IPS-NIHi7 (cell line): ENCODE results near the gene SNX15.
"Not testable (repeated sequence)": the region's sequence is repeated elsewhere in the genome, so short reads cannot be mapped to it uniquely, and the experiment has no call there.

Source experiments
- DNase-seq: peaks from one replicate; pipeline ENCODE4 v3.0.0; 2012; ENCODE audit warnings: mixed read lengths; ENCODE audit errors: extremely low spot score

The SNX15 gene, protein sequence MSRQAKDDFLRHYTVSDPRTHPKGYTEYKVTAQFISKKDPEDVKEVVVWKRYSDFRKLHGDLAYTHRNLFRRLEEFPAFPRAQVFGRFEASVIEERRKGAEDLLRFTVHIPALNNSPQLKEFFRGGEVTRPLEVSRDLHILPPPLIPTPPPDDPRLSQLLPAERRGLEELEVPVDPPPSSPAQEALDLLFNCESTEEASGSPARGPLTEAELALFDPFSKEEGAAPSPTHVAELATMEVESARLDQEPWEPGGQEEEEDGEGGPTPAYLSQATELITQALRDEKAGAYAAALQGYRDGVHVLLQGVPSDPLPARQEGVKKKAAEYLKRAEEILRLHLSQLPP

DNA sequence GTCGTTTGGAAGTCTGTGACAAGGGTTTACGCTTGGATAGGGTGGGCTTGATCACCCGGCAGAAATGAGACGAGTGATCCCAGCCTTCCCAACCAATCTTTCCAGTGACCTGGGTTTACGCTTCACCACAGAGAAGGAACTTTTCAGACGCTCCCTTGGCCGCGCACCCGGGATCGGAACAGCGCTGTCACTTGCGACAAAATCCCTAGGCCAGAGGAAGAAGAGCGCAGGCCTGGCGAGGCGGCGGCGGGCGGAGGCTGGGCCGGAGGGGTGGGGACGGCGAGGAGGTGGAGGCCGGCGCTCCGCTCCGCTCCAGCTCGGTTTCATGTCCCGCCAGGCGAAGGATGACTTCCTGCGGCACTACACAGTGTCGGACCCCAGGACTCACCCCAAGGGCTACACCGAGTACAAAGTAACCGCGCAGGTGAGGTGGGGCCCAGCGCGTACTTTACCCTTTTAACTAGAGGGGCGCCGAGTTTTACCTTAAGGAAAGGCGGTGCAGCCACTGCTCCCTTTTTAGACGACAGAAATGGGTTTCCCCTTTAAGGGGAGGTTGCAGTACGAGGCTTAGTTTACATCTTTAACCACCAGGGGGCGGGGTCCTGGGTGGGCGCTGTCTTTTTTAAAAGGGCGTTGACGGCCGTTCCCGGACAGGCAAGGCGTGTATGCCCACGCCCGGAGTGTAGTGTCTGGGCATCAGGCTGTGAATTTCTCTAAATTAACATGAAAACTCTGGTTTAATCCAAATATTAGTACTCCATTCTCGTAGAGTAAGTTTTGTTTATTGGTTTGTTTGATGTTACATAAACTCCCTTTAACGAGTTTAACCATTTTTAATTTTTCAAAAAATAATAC is at the start of gene SNX15:
TSS of gene SNX15 (plus strand) at position 227 of the 855 bp plus-strand sequence. CDS start at position 326, 99 bp downstream.
- peak; percentile 92 for DNase-seq

DNA sequence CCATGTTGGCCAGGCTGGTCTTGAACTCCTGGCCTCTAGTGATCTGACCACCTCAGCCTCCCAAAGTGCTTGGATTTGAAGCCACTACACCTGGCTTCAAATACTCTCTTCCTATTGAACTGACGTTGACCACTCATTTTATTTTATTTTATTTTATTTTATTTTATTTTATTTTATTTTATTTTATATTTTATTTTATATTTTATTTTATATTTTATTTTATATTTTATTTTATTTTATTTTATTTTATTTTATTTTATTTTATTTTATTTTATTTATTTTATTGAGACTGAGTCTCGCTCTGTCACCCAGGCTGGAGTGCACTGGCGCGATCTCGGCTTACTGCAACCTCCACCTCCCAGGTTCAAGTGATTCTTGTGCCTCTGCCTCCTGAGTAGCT is 43.9 kb upstream of the SNX15 start:
- DNase-seq, result not testable (repeated sequence)

DNA sequence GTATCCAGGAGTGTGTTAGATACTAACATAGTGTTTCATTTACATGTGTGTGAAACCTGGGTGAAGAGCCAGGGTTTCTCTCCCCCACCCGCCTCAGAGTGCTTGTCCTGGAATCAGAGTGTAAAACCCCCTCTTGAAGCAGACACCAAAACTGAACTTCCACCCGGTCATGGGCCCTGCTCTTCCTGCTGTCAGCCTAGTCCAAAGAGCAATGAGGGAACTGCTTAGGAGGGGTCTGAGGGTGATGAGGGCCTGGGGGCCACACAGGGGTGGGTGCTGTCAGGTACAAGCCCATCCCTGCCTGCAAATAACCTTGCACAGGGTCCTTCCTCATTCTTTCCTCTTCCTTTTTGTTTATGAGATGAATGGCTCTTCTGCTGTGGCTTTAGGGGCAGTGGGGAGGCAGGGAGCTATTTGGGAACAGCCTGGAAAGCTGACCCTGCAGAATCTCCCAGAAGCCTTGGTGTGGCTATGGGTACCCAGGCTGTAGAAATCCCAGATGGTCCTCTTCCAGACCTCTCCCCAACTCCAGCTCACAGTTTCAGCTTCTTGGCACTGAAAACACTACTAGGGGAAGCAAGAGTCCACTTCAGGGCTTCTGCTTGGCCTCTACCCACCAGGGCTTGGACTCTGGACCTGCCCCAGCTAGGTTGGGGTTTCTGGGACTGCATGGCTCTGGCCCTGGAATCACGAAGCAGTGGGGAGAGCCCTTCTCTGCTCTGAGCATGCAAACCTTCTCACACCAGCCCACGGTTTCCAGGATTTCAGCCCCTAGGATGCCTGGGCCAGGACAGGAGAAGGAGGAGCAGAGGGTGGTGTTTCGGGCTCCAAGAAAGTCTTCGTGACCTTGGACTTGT is 39.0 kb upstream of the SNX15 start:
- DNase-seq, result no peak

DNA sequence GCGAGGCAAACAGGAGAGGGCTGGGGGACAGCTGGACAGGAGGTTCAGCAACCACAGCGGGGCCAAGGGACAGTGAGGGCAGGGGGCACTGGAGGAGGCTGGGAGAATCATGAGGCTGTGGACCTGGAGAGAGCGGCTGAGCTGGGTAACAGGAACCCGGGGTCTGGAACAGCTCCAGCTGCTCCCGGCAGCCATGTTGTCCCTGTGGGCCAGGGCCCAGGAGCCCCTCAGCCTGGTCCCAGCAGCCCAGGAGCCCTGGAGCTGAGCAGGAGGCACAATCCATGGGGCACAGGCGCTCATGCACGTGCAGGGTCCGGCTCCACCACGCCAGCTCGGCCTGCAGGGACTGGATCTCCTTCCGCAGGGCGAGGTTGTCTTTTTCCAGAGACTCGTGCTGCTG is 37.8 kb upstream of the SNX15 start:
- no peak for DNase-seq

DNA sequence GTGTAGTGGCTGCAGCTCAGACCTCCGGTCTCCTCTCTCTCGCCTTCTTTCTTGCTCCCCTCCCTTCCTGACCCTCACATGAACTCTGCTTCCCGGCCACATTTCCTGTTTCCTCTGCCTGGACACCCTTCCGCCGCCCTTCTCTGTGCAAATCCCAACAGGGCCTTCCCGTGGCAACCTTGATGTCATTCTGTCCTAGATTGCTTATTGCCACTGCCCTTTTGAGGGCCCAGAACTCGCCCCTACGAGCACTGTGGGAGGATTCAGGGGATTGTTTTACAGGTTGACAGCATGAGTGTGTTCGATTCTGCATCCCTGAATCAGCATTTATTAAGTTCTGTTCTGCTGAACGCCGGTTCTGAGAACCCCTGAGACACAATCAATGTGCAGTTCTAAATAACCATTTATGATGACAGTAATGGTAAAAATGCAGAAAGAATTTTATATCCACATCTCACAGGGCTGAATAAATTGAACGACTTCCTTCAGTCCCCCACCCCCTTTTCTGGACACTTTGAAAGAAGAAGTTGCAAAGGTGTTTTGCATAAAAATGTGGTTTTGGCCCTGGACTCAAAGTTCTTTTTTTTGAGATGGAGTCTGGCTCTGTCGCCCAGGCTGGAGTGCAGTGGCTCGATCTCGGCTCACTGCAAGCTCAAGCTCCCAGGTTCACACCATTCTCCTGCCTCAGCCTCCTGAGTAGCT is 36.9 kb upstream of the SNX15 start:
- no peak for DNase-seq

DNA sequence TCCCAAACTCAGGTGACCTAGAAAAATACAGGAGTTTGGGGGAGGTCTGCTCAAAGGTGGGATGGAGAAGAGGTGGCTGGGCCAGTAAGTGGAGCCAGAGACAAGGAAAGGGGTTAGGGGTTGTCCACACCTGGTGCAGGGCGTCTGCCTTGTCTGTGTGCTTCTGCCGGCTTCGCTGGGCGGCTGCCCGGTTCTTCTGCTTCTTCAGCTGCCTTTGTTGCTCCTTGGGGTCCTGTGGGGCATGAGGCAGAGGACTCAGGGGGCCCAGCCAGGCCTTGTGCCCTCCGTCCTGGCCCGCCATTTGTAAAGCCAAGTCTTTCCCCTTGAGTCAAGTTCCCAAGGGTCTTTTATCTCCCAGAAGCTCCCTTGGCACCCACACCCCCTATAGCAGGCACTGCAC is 32.9 kb upstream of the SNX15 start:
- peak; percentile 5 for DNase-seq

DNA sequence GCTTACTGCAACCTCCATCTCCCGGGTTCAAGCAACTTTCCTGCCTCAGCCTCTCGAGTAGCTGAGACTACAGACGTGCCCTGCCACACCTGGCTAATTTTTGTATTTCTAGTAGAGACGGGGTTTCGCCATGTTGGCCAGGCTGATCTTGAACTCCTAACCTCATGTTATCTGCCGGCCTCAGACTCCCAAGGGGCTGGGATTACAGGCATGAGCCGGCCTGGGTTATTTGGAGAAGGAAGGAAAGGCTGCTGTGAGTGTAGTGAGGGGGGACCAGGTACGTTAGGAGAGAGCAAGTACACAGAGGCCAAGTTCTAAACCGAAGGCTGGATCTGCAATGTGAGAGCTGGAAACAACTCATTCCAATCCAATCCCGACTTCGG is 30.9 kb upstream of the SNX15 start:
- DNase-seq, result no peak

DNA sequence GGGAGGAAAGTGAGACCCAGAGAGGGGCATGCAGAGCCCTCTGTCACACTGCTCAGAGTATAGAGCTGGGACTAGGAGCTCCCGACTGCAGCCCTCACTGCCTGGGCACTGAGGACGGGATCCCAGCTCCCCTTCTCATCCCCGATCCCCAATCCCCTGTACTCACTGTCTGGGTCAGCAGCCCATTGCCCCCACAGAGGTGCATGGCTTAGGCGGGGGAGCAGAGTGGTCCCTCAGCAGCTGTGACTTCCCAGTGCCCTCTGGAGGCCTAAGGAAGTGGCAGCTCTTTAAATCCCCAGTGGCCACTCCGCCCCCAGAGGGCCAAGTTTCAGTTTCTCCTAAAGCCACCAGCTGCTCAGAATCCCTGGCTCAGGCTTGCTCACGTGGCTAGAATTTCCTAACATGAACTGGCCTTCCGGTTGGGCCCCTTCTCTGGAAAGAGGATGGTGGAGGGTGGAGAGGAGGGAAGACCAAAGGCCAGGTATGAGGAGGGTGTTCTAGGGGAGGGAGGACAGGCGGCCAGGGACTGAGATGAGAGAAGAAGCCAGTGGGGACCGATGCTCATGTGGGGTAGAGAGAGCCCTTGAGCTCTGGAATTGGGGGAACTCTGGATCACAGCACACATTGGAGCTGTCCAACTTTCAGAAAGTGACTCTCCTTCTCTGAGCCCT is 30.4 kb upstream of the SNX15 start, which contains the start of gene BATF2:
TSS of gene BATF2 (minus strand) at position 262 of the 671 bp plus-strand sequence. CDS start at position 205, 57 bp downstream.
- peak; percentile 97 for DNase-seq

DNA sequence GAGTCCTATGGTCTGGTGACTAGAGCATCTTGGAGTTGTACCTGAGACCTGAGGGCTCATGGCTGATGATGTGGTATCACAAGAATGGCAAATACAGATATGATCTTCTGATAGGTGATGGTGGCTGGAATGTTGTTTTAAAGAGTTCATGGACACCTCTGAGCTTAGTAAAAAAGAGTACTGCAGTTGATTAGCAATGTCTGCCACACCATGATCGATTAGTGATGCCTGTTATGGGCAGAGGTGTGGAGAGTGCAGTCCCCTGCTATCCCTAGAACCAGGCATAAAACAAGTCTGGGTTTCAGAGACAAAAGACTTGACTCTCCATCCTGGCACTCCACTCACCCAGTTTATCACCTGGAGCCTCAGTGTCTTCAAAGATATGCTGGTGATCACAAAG is 29.1 kb upstream of the SNX15 start:
- no peak for DNase-seq

DNA sequence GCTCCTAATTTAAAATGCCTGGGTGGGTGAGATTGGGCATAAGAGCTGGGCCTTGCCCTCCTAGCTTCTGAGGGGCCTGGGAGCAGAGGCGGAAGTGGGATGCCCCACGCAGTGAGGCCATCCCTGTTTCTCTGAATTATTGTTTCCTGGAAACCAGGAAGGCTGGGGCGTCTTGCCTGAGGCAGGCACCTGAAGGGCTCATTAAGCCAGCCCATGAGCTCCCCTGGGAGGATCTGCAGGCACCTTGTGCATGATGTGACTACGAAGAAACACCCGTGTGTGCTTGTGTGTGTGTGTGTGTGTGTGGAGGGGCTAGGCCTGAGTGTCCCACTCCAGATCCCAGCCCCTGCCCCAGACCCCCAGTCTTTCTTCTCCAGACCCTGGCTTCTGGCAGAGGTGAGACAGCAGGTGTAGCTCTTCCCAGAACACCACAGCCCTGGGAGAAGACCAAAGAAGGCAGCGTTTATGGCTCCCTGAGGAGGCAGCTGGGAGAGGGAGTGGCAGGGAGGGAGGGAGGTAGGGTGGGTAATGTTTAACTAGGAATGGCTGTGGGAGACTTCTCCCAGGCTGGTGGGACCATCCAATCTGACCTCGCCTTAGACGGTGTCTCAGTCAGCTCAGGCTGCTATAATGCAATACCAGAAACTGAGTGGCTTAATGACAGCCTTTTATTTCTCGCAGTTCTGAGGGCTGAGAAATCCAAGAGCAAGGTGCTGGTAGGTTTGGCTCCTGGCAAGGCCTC is 28.4 kb upstream of the SNX15 start:
- DNase-seq, result no peak

DNA sequence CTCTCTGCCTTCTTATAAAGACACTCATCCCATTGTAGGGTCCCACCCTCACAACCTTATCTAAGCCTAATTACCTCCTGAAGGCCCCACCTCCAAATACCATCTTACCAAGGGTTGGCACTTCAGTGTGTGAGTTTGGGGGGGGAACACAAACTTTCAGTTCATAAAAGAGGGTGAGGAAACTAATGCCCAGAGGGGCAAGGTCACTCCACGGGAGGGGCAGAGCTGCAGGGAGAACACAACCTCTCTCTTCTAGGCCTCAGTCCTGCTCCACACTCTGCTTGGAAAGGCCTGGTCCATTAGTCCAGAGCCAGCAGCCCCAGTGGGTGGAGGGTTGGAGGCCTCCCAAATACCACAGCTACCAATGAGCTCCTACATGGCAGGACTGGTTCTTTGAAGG is 27.8 kb upstream of the SNX15 start:
- no peak for DNase-seq

DNA sequence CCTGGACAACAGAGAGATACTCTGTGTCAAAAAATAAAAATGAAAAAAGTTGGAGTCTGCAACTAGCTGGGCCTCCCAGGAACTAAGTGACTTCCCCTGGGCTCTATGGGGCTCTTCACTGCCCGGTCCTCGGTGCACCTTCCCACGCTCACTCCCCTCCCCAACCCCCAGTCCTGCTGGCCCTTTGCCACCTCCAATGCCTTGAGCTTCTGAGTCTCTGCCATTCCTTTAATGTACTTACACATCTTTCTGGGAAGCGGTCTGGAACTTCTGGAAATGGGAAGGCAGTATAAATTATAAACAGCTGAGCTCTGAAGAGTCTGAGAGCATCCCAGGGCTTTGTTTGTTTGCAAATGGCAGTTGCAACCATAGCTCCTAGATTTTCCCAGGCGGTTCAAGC is 24.5 kb upstream of the SNX15 start:
- DNase-seq, result no peak

DNA sequence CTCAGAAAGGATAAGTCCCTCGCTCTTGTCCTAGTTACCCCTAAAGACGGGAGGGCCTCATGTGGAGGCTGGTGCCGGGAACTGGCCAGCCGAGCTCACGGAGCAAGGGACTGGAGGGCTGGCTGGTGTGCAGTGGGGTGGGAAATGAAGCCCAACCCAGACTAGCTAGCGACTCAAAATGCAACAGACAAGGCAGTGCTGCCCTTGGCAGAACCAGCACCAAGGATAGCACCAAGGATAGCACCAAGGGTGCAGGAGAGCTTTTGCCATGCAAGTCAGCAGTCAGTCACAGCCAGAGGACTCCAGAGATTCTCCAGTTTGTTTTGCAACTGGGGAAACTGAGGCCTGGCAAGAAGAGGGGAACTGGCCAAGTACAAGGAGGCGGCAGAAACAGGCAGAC is 24.0 kb upstream of the SNX15 start:
- peak; percentile 68 for DNase-seq

DNA sequence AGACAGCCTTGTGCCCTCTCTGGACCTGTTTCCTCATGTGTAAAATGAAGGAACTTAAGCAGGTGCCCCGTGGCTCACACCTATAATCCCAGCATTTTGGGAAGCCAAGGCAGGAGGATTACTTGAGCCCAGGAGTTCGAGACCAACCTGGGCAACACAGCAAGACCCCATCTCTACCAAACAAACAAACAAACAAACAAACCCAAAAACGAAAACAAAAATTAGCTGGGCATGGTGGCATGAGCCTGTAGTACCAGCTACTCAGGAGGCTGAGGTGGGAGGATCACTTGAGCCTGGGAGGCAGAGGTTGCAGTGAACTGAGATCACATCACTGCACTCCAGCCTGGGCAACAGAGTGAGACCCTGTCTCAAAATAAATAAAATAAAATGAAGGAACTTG is 23.3 kb upstream of the SNX15 start:
- not testable (repeated sequence) for DNase-seq

DNA sequence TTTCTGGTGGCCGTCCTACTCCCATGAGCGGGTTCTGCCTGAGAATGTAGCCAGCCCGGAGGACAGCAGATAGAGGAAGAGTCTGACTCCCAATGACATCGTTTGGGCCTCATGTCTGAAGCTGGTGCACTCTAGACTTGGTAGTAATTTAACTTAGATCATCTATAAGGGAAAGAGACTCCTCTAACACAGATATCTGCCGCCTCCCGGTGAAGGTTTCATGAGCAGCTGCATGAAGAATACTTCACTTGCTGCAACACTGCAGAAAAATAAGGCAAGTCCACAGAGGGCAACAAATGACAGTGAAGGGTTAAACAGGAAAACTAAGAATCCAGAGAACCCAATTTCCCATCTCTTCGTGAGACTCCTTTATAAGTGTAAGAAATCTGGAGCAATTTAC is 19.2 kb upstream of the SNX15 start:
- DNase-seq, result no peak

DNA sequence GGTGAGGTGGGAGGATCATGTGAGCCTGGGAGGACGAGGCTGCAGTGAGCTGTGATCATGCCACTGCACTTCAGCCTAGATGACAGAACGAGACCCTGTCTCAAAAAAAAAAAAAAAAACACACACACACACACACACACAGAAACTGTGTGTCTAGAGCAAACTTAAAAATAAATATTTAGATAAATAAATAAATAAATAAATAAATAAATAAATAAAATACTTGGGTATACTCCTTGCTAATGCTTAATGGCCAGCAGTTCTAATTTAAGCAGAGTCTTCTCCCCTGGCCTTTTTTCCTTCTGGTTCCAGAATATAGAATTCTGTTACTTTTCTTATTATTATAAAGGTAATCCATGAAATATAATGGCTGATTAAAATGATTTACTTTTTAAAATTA is 18.4 kb upstream of the SNX15 start:
- no peak for DNase-seq

DNA sequence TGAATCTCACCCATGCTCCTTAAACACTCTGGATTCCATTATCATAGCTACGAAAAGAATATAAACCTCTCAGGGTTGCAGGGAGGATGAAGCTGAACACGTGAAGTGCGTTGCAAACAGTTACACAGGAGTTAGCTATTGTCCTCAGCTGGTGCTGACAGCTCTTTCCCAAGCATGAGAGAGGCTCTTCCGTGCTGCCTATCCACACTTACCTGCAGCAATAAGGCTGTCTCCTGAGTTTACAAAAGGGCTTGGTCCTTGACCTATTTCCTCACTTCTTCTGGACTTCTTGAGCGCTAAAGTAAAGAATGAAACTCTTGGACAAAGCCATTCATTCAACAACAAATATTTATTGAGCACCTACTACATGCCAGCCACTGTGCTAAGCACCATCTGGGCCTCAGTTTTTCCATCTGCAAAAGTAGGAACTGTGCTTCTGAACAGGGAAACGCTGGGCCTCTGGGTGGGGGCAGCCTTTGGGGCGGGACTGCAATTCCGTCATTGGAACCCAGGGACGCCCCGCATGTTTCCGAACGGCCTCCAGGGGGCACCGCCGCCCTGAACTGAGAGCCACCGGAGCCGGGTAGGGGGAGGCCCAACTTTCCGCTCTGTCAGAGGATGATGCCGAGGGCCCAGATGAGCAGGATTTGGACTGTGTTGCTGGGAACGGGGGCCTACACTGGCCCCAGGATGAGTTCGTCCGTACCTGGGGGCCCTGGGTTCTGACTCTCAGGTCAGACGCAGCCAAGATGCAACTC is 13.9 kb upstream of the SNX15 start:
- DNase-seq, result peak; percentile 96

DNA sequence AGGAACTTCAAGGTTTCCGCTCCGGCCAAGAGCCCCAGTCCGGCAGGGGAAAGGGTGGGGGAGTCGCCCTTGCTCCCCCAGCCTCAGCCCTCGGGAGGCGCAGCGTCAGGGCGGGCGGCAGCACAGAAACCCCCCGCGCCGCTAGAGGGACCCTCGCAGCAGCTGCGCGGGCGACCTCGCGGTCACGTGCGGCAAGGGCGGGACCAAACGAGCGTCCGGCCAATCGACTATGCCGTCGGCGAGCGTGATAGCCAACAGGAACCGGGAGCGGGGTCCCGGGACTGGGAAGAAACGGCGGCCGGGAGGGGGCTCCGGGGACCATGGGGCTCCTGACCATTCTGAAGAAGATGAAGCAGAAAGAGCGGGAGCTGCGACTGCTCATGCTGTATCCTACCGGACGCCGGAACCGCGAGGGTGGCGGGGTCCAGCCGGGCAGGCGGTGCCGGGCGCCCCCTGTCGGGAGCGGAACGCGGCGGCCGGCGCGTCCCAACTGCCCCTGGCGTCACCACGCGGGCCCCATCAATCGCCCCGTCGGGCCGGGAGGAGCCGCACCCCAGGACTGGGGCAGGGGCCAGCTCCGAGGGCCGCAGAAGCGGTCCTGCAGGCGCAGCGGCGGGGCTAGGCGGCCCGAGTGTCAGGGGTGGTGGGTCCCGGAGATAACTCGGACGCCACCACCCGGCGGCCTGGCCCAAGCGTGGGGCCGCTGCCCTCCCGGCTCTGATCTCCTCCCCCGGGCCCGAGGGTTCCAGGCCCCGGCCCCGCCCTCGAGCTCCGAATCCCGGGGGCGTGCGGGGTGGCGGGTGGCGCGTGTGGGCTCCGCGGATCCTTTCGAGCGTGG is 13.1 kb upstream of the SNX15 start, which contains the start of gene ARL2:
TSS of gene ARL2 (plus strand) at position 273 of the 838 bp plus-strand sequence. CDS start at position 321, 48 bp downstream.
- peak; percentile 96 for DNase-seq
